Measurements from ENCODE around the gene SFXN4.
"Not testable (repeated sequence)": the region's sequence is repeated elsewhere in the genome, so short reads cannot be mapped to it uniquely, and the experiment has no call there.

The SFXN4 gene

GRCh38 chr10:119101366-119102098 lies 64.0 kb downstream of the SFXN4 start:
- no peak overlapping the region for H3K4me3 ChIP-seq (ENCODE audit: low read length)

GRCh38 chr10:119100434-119101238 lies 64.9 kb downstream of the SFXN4 start:
- no peak overlapping the region for H3K4me3 ChIP-seq (ENCODE audit: low read length)
- DNase-seq (ENCODE audit: low read depth), result peak; percentile 26
- TF ChIP-seq CTCF (conservative IDR thresholded peaks at IDR 0.05; ENCODE audit: low read length), result no peak

More at GRCh38 chr10:119101366-119102098, 64.0 kb downstream of the SFXN4 start:
- DNase-seq (ENCODE audit: low read depth), result no peak
- no peak for TF ChIP-seq CTCF (conservative IDR thresholded peaks at IDR 0.05; ENCODE audit: low read length)

GRCh38 chr10:119098576-119098975 lies 66.9 kb downstream of the SFXN4 start:
- no peak for TF ChIP-seq CTCF (conservative IDR thresholded peaks at IDR 0.05; ENCODE audit: low read length)
- no peak for DNase-seq (ENCODE audit: low read depth)

GRCh38 chr10:119096641-119097415 lies 68.7 kb downstream of the SFXN4 start:
- H3K4me3 ChIP-seq (ENCODE audit: low read length); DNase-seq (ENCODE audit: low read depth): not testable (repeated sequence)

More at GRCh38 chr10:119098576-119098975, 66.9 kb downstream of the SFXN4 start:
- H3K4me3 ChIP-seq (ENCODE audit: low read length), result no peak overlapping the region

GRCh38 chr10:119095640-119096039 lies 69.9 kb downstream of the SFXN4 start:
- no peak for TF ChIP-seq CTCF (conservative IDR thresholded peaks at IDR 0.05; ENCODE audit: low read length)
- no peak for DNase-seq (ENCODE audit: low read depth)
- no peak overlapping the region for H3K4me3 ChIP-seq (ENCODE audit: low read length)

- peak; percentile 75 for DNase-seq (ENCODE audit: low read depth)
- H3K4me3 ChIP-seq (ENCODE audit: low read length), result no peak overlapping the region
- no peak for TF ChIP-seq CTCF (conservative IDR thresholded peaks at IDR 0.05; ENCODE audit: low read length)
Observed at GRCh38 chr10:119090968-119091367, 74.5 kb downstream of the SFXN4 start.

Measured in AG10803 (cell line).